Activated naive CD4-positive, alpha-beta T cell treated with anti-CD3 and anti-CD28 coated beads, Interleukin-2, amount 50 U/mL, for 72 hours (primary cell): ENCODE measurements around the gene CSAG1. TPM values are rescaled to one million over a fixed set of nuclear protein-coding genes. Genes with fewer than 3 reads are reported as not detected.
"Not testable (repeated sequence)": the region's sequence is repeated elsewhere in the genome, so short reads cannot be mapped to it uniquely, and the experiment has no call there.

ENCODE experiments used
- ATAC-seq, 2 donors: fragments of 150-1000 bp; cut with Tn5 transposase; 2 replicates each; pipeline ENCODE4 v1.10.0; 2021; ENCODE audit warnings: mild to moderate bottlenecking in 2 of 2, moderate library complexity in 2 of 2
- DNase-seq, 2 donors: peaks; one replicate each; pipeline ENCODE4 v3.0.0; 2021 to 2022; ENCODE audit warnings: low spot score in 2 of 2
- H3K27ac Mint-ChIP-seq, 2 donors: one replicate each; pipeline ENCODE4 v1.8.0; 2022; ENCODE audit warnings: mild to moderate bottlenecking in 2 of 2, mixed read lengths in 2 of 2
- H3K36me3 Mint-ChIP-seq, 2 donors: one replicate each; pipeline ENCODE4 v1.8.0; 2022; ENCODE audit warnings: mixed read lengths in 2 of 2
- H3K9me3 Mint-ChIP-seq, 2 donors: one replicate each; pipeline ENCODE4 v1.8.0; 2022; ENCODE audit warnings: mixed read lengths in 2 of 2
- total RNA-seq, 2 donors: library from RNA; stranded (reverse); gene quantifications; one replicate each; pipeline ENCODE4 v1.2.3, GENCODE V29; 2022

The CSAG1 gene
- total RNA-seq, 2 donors from 2014 or later: not detected

DNA sequence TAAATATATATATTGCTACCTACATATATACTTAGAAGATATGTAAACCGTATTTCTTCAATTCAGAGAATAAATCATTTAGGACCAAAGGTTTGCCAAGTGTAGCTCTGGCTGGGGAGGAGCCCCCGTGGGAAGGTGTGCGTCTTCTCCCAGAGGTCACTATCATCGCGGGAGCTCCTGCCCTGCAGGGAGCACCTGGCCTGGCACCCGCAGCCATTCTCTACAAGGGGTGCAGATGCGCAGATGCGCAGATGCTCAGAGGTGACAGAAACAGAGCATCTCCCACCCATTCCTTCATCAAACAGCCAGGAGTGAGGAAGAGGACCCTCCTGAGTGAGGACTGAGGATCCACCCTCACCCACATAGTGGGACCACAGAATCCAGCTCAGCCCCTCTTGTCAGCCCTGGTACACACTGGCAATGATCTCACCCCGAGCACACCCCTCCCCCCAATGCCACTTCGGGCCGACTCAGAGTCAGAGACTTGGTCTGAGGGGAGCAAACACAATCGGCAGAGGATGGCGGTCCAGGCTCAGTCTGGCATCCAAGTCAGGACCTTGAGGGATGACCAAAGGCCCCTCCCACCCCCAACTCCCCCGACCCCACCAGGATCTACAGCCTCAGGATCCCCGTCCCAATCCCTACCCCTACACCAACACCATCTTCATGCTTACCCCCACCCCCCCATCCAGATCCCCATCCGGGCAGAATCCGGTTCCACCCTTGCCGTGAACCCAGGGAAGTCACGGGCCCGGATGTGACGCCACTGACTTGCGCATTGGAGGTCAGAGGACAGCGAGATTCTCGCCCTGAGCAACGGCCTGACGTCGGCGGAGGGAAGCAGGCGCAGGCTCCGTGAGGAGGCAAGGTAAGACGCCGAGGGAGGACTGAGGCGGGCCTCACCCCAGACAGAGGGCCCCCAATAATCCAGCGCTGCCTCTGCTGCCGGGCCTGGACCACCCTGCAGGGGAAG is 19.4 kb downstream of the CSAG1 start, which contains the start of gene MAGEA2B:
MAGEA2B (plus strand) TSS at position 814 of the 973 bp plus-strand sequence. CDS start 2,479 bp downstream, outside the sequence.
- H3K9me3 Mint-ChIP-seq, ATAC-seq, H3K36me3 Mint-ChIP-seq, DNase-seq, H3K27ac Mint-ChIP-seq: not testable (repeated sequence)

DNA sequence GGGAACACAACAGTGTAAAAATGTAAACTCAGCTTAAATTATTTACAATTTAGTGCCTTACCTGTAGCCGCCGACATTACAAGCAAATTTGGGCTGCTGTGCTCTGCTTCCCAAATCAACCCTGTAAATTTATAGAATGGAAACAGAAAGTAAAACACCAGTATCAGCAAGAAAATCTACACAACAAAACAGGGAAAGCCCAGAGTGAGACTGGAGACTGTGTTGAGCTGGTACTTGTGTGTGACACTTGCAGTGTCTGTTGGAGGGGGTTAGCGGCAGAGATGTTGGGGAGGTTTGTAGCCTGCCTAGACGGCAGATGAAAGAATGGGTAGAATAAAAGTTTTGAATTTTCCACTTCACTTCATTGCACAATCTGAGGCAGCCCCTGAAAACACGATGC is 20.3 kb downstream of the CSAG1 start:
- H3K36me3 Mint-ChIP-seq, DNase-seq, H3K9me3 Mint-ChIP-seq, ATAC-seq, H3K27ac Mint-ChIP-seq: not testable (repeated sequence)

DNA sequence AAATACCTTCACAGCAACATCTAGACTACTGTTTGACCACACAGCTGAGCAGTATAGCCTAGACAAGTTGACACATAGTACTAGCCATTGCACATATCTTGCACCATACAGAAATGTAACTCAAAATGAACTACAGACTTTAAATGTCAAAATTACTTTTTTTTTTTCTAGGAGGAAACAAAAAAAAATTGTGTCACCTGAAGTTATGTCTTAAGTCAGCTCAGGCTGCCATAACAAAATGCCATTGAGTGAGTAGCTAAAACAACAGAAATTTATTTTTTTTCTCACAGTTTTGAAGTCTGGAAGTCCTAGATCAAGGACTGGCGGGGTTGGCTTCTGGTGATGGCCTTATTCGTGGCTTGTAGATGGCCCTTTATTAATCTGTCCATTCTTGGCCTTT is 24.3 kb downstream of the CSAG1 start, which contains the start of gene CSAG2:
CSAG2 (minus strand) TSS at position 101 of the 400 bp plus-strand sequence. CDS start 161 bp downstream, outside the sequence.
- not testable (repeated sequence) for H3K27ac Mint-ChIP-seq, H3K36me3 Mint-ChIP-seq, DNase-seq, H3K9me3 Mint-ChIP-seq, ATAC-seq

DNA sequence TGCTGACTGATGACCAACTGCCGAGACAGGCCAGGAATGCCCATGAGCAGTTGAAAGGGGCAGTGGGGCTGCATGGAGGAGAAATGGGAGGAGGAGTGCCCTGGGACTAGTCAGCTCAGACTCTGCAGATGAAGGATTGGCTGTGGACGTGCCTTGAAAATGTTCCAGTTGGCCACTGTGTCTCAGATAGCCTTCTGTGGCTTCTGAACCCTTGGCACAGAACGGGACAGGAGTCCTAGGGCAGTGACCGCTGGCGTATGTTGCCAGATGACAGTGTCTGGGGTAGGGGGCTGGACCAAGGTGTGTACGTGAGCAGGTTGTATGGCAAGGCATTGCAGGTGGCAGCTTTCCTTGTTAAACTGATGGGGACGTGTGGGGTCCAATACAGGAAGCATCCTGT is 27.0 kb downstream of the CSAG1 start:
- ATAC-seq, DNase-seq, H3K27ac Mint-ChIP-seq, H3K9me3 Mint-ChIP-seq, H3K36me3 Mint-ChIP-seq: not testable (repeated sequence)

DNA sequence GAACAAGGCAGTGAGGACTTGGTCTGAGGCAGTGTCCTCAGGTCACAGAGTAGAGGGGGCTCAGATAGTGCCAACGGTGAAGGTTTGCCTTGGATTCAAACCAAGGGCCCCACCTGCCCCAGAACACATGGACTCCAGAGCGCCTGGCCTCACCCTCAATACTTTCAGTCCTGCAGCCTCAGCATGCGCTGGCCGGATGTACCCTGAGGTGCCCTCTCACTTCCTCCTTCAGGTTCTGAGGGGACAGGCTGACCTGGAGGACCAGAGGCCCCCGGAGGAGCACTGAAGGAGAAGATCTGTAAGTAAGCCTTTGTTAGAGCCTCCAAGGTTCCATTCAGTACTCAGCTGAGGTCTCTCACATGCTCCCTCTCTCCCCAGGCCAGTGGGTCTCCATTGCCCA is 33.1 kb downstream of the CSAG1 start:
- not testable (repeated sequence) for ATAC-seq, DNase-seq, H3K36me3 Mint-ChIP-seq, H3K9me3 Mint-ChIP-seq, H3K27ac Mint-ChIP-seq

DNA sequence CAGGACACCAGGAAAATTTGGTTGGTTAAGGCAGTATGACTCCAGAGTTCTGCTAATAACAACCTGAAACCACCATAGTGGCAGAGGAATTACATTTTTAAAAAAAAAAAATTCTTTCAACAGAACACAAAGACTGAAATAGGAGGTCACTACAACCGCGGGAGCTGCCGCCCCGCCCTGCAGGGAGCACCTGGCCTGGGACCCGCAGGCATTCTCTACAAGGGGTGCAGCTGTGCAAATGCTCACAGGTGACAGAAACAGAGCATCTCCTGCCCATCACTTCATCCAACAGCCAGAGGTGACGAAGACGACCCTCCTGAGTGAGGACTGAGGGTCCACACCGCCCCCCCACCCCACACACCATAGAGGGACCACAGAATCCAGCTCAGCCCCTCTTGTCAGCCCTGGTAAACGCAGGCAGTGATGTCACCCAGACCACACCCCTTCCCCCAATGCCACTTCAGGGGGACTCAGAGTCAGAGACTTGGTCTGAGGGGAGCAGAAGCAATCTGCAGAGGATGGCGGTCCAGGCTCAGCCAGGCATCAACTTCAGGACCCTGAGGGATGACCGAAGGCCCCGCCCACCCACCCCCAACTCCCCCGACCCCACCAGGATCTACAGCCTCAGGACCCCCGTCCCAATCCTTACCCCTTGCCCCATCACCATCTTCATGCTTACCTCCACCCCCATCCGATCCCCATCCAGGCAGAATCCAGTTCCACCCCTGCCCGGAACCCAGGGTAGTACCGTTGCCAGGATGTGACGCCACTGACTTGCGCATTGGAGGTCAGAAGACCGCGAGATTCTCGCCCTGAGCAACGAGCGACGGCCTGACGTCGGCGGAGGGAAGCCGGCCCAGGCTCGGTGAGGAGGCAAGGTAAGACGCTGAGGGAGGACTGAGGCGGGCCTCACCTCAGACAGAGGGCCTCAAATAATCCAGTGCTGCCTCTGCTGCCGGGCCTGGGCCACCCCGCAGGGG is 35.3 kb downstream of the CSAG1 start, which contains the start of gene MAGEA3:
MAGEA3 (plus strand) TSS at position 843 of the 980 bp plus-strand sequence. CDS start 2,039 bp downstream, outside the sequence.
- ATAC-seq, DNase-seq: not testable (repeated sequence)

DNA sequence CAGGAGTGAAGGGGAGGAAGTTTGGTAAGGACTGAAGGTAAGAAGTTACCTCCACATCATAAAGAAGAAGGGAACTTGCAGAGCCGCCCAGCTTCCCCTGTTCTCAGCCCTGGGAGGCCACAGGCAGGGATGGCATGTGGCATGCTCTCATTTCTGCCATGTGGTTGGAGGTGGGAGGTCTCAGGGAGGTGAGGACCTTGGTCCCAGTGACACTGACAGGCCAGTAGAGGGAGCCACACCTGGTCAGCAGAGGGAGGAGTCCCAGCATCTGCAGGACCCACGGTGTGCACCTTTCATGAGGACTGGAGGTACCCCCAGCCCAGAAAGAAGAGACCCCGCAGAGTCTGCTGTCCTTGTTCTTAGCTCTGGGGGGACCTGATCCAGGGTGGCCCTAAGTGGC is 52.5 kb downstream of the CSAG1 start:
- not testable (repeated sequence) for DNase-seq, H3K27ac Mint-ChIP-seq, H3K36me3 Mint-ChIP-seq, H3K9me3 Mint-ChIP-seq
- ATAC-seq: peak; percentile 36 to 72

More for the DNA sequence above, 35.3 kb downstream of the CSAG1 start, which contains the start of gene MAGEA3:
- not testable (repeated sequence) for H3K9me3 Mint-ChIP-seq, H3K36me3 Mint-ChIP-seq, H3K27ac Mint-ChIP-seq

Other genes starting within 250 kb of the CSAG1 start
- under 1 TPM in 1 of 2 donors, not detected in 1; 0.10 TPM for gene GABRQ, start 95.8 kb downstream of the CSAG1 start, total RNA-seq
- not detected for gene MAGEA3, start 34.9 kb downstream of the CSAG1 start, total RNA-seq
- not detected for gene CSAG2, start 24.4 kb downstream of the CSAG1 start, total RNA-seq
- gene MAGEA2B, start 19.1 kb downstream of the CSAG1 start, total RNA-seq: not detected
- gene MAGEA12, start within 50 bp of the CSAG1 start, total RNA-seq: not detected
- not detected for gene MAGEA2, start 20.1 kb upstream of the CSAG1 start, total RNA-seq
- not detected for gene CSAG3, start 25.5 kb upstream of the CSAG1 start, total RNA-seq
- gene MAGEA6, start 36.0 kb upstream of the CSAG1 start, total RNA-seq: not detected
- gene CETN2, start 97.0 kb upstream of the CSAG1 start, total RNA-seq: 1 to 10 TPM; 7.4 to 9.4 TPM
- gene NSDHL, start 97.3 kb upstream of the CSAG1 start, total RNA-seq: 10 to 100 TPM; 11.7 to 18.0 TPM
- gene ZNF185, start 164.3 kb upstream of the CSAG1 start, total RNA-seq: 1 to 10 TPM; 2.0 to 2.3 TPM